DOHH2 (cell line): ENCODE data around the gene PON2.
"Not testable (repeated sequence)": the region's sequence is repeated elsewhere in the genome, so short reads cannot be mapped to it uniquely, and the experiment has no call there.

Experiments
- H3F3A ChIP-seq: fragments of 200-600 bp; sonication (generic), shearing (Covaris generic); 2 replicates; pipeline ENCODE4 v1.6.0; 2016; ENCODE audit warnings: antibody characterized with exemption, mild to moderate bottlenecking; ENCODE audit not compliant: control insufficient read depth, insufficient read depth
- H3K27ac ChIP-seq: fragments of 200-600 bp; sonication (generic); 2 replicates; pipeline ENCODE4 v1.5.1; 2014; ENCODE audit warnings: low read depth, mild to moderate bottlenecking, low read length, moderate library complexity
- H3K27me3 ChIP-seq: fragments of 200-600 bp; sonication (generic); 2 replicates; pipeline ENCODE4 v1.6.1; 2014; ENCODE audit warnings: mild to moderate bottlenecking, low read length, mixed read lengths; ENCODE audit not compliant: control insufficient read depth
- H3K36me3 ChIP-seq: fragments of 200-600 bp; sonication (generic); 2 replicates; pipeline ENCODE4 v1.6.1; 2014; ENCODE audit warnings: mild to moderate bottlenecking, low read length, moderate library complexity, mixed read lengths; ENCODE audit not compliant: control insufficient read depth
- H3K4me1 ChIP-seq: fragments of 200-600 bp; sonication (generic); 2 replicates; pipeline ENCODE4 v1.6.1; 2014; ENCODE audit warnings: mild to moderate bottlenecking, low read length, mixed read lengths; ENCODE audit not compliant: control insufficient read depth
- H3K4me2 ChIP-seq: fragments of 200-600 bp; sonication (generic); 2 replicates; pipeline ENCODE4 v1.6.0; 2014; ENCODE audit warnings: mild to moderate bottlenecking, low read length, moderate library complexity
- H3K4me3 ChIP-seq: fragments of 200-600 bp; sonication (generic); 2 replicates; pipeline ENCODE4 v1.5.1; 2014; ENCODE audit warnings: mild to moderate bottlenecking, low read length, mixed read lengths
- H3K79me2 ChIP-seq: fragments of 200-600 bp; sonication (generic); 2 replicates; pipeline ENCODE4 v1.6.1; 2014; ENCODE audit warnings: mild to moderate bottlenecking, low read length, mixed read lengths; ENCODE audit not compliant: control insufficient read depth
- H3K9me2 ChIP-seq: fragments of 200-600 bp; sonication (generic); replicated peaks from 2 replicates; pipeline ENCODE4 v1.6.1; 2014; ENCODE audit warnings: mild to moderate bottlenecking, low read length, mixed read lengths; ENCODE audit not compliant: control insufficient read depth
- H3K9me3 ChIP-seq: fragments of 200-600 bp; sonication (generic); 2 replicates; pipeline ENCODE4 v1.6.1; 2014; ENCODE audit warnings: antibody characterized with exemption, low read length, mixed read lengths; ENCODE audit not compliant: control insufficient read depth, insufficient read depth
- H4K20me1 ChIP-seq: fragments of 200-600 bp; sonication (generic); 2 replicates; pipeline ENCODE4 v1.6.0; 2014; ENCODE audit warnings: low read depth, mild to moderate bottlenecking, antibody characterized with exemption, low read length, moderate library complexity; ENCODE audit not compliant: control insufficient read depth, insufficient read depth
- CTCF ChIP-seq: fragments of 200-600 bp; sonication (generic); IDR thresholded peaks from one replicate; pipeline ENCODE4 v1.5.1; 2014; ENCODE audit warnings: antibody characterized with exemption, mild to moderate bottlenecking, low read depth, low read length; ENCODE audit not compliant: poor library complexity, severe bottlenecking
- EZH2phosphoT487 ChIP-seq: fragments of 200-600 bp; sonication (generic); IDR thresholded peaks from 2 replicates; pipeline ENCODE4 v1.6.1; 2017; ENCODE audit warnings: borderline replicate concordance, mild to moderate bottlenecking, antibody characterized with exemption, low read length, moderate library complexity, mixed read lengths

Gene PON2

GRCh38 chr7:95391761-95392160 is 43.1 kb downstream of the PON2 start:
- H3K4me2 ChIP-seq = no peak overlapping the region
- H4K20me1 ChIP-seq = no peaks in the 10 kb centered on the region
- TF ChIP-seq EZH2phosphoT487 (no peak), CTCF (no peak)
- no peaks in the 10 kb centered on the region for H3K9me2 ChIP-seq
- H3K9me3 ChIP-seq = no peaks in the 10 kb centered on the region
- no peak overlapping the region for H3K4me3 ChIP-seq
- no peaks in the 10 kb centered on the region for H3K79me2 ChIP-seq
- H3K27ac ChIP-seq = no peak overlapping the region
- no peaks in the 10 kb centered on the region for H3K27me3 ChIP-seq
- no peaks in the 10 kb centered on the region for H3F3A ChIP-seq
- no peaks in the 10 kb centered on the region for H3K4me1 ChIP-seq
- no peaks in the 10 kb centered on the region for H3K36me3 ChIP-seq

GRCh38 chr7:95389516-95389915 is 45.3 kb downstream of the PON2 start:
- no peak overlapping the region for H3K4me3 ChIP-seq
- no peak for TF ChIP-seq CTCF
- no peak for TF ChIP-seq EZH2phosphoT487
- no peaks in the 10 kb centered on the region for H3F3A ChIP-seq
- H3K9me2 ChIP-seq = no peaks in the 10 kb centered on the region
- no peaks in the 10 kb centered on the region for H4K20me1 ChIP-seq
- H3K27ac ChIP-seq = no peak overlapping the region
- no peak overlapping the region for H3K4me2 ChIP-seq
- H3K36me3 ChIP-seq = no peaks in the 10 kb centered on the region
- no peaks in the 10 kb centered on the region for H3K27me3 ChIP-seq
- no peaks in the 10 kb centered on the region for H3K79me2 ChIP-seq
- H3K9me3 ChIP-seq = no peaks in the 10 kb centered on the region
- no peaks in the 10 kb centered on the region for H3K4me1 ChIP-seq

GRCh38 chr7:95379457-95379856 is 55.4 kb downstream of the PON2 start:
- not testable (repeated sequence) for H3K27ac ChIP-seq, H3K4me1 ChIP-seq, H4K20me1 ChIP-seq, H3K9me3 ChIP-seq, H3K79me2 ChIP-seq, H3K4me3 ChIP-seq, H3K4me2 ChIP-seq, H3K9me2 ChIP-seq, H3F3A ChIP-seq, H3K36me3 ChIP-seq, H3K27me3 ChIP-seq

GRCh38 chr7:95376632-95377400 is 58.0 kb downstream of the PON2 start:
- TF ChIP-seq EZH2phosphoT487 (no peak), CTCF (no peak)
- Histone ChIP-seq H3K4me1 (no peaks in the 10 kb centered on the region), H3K27me3 (no peaks in the 10 kb centered on the region), H3K4me2 (no peak overlapping the region), H3K9me2 (no peaks in the 10 kb centered on the region), H3F3A (no peaks in the 10 kb centered on the region), H3K79me2 (no peaks in the 10 kb centered on the region), H3K36me3 (no peaks in the 10 kb centered on the region), H3K27ac (no peak overlapping the region), H3K9me3 (no peaks in the 10 kb centered on the region; the same call in 1 of the 2 replicates), H4K20me1 (no peaks in the 10 kb centered on the region), H3K4me3 (no peak overlapping the region)
